ENCODE data around the gene MBP. TPM values are rescaled to one million over a fixed set of nuclear protein-coding genes. Genes with fewer than 3 reads are reported as not detected.

Gene MBP
- polyA plus RNA-seq, 4 donors, result 18.5 to 23.3 (median 21.5) TPM

- no peak for DNase-seq (ENCODE audit: low read depth in 4 of 4, low spot score in 2 of 4)
These were observed 43.4 kb downstream of the MBP start for GRCh38 chr18:77088963-77089722.

GRCh38 chr18:77087393-77088141 is 45.0 kb downstream of the MBP start:
- DNase-seq (ENCODE audit: low read depth in 4 of 4, low spot score in 2 of 4), result no peak

GRCh38 chr18:77086656-77087392 is 45.8 kb downstream of the MBP start:
- no peak for DNase-seq (ENCODE audit: low read depth in 4 of 4, low spot score in 2 of 4)

- DNase-seq (ENCODE audit: low read depth in 4 of 4, low spot score in 2 of 4), result no peak
These were observed 46.5 kb downstream of the MBP start for GRCh38 chr18:77086034-77086433.

GRCh38 chr18:77084688-77085035 is 47.9 kb downstream of the MBP start:
- DNase-seq (ENCODE audit: low read depth in 4 of 4, low spot score in 2 of 4), result no peak

- DNase-seq (ENCODE audit: low read depth in 4 of 4, low spot score in 2 of 4), result no peak
These were observed 50.1 kb downstream of the MBP start for GRCh38 chr18:77082316-77082955.

- no peak for DNase-seq (ENCODE audit: low read depth in 4 of 4, low spot score in 2 of 4)
These were observed 51.2 kb downstream of the MBP start for GRCh38 chr18:77081390-77081778.

- DNase-seq (ENCODE audit: low read depth in 4 of 4, low spot score in 2 of 4), result no peak
These were observed 52.5 kb downstream of the MBP start for GRCh38 chr18:77079954-77080682.

GRCh38 chr18:77079088-77079487 is 53.5 kb downstream of the MBP start:
- DNase-seq (ENCODE audit: low read depth in 4 of 4, low spot score in 2 of 4), result no peak

GRCh38 chr18:77078690-77079070 is 53.9 kb downstream of the MBP start:
- DNase-seq (ENCODE audit: low read depth in 4 of 4, low spot score in 2 of 4), result no peak

- no peak for DNase-seq (ENCODE audit: low read depth in 4 of 4, low spot score in 2 of 4)
These were observed 54.5 kb downstream of the MBP start for GRCh38 chr18:77077941-77078689.

GRCh38 chr18:77077401-77077800 is 55.2 kb downstream of the MBP start:
- no peak for DNase-seq (ENCODE audit: low read depth in 4 of 4, low spot score in 2 of 4)

- DNase-seq (ENCODE audit: low read depth in 4 of 4, low spot score in 2 of 4), result no peak
These were observed 56.5 kb downstream of the MBP start for GRCh38 chr18:77076111-77076510.

- DNase-seq (ENCODE audit: low read depth in 4 of 4, low spot score in 2 of 4), result no peak
These were observed 58.2 kb downstream of the MBP start for GRCh38 chr18:77074431-77074830.

GRCh38 chr18:77073336-77074093 is 59.1 kb downstream of the MBP start:
- no peak for DNase-seq (ENCODE audit: low read depth in 4 of 4, low spot score in 2 of 4)

- DNase-seq (ENCODE audit: low read depth in 4 of 4, low spot score in 2 of 4), result no peak
These were observed 60.0 kb downstream of the MBP start for GRCh38 chr18:77072566-77072965.

- DNase-seq (ENCODE audit: low read depth in 4 of 4, low spot score in 2 of 4), result no peak
These were observed 60.8 kb downstream of the MBP start for GRCh38 chr18:77071711-77072292.

GRCh38 chr18:77071061-77071460 is 61.5 kb downstream of the MBP start:
- DNase-seq (ENCODE audit: low read depth in 4 of 4, low spot score in 2 of 4), result no peak

GRCh38 chr18:77070627-77071026 is 62.0 kb downstream of the MBP start:
- DNase-seq (ENCODE audit: low read depth in 4 of 4, low spot score in 2 of 4), result no peak
